Erythroblast (primary cell): ENCODE results near the gene IRAK4.
"Not testable (repeated sequence)": the region's sequence is repeated elsewhere in the genome, so short reads cannot be mapped to it uniquely, and the experiment has no call there.

Source experiments
- DNase-seq, 2 experiments: peaks; one replicate each; lab custom pipeline; 2025; lab: John Stamatoyannopoulos, UW
- GATA1 ChIP-seq: IDR thresholded peaks from 2 replicates; pipeline ENCODE4 v1.6.1; 2011; ENCODE audit warnings: low read depth, mild to moderate bottlenecking, control low read depth, low read length, moderate library complexity
- POLR2A ChIP-seq: IDR thresholded peaks from 2 replicates; pipeline ENCODE4 v1.6.1; 2011; ENCODE audit warnings: mild to moderate bottlenecking, low read length

Gene IRAK4

DNA sequence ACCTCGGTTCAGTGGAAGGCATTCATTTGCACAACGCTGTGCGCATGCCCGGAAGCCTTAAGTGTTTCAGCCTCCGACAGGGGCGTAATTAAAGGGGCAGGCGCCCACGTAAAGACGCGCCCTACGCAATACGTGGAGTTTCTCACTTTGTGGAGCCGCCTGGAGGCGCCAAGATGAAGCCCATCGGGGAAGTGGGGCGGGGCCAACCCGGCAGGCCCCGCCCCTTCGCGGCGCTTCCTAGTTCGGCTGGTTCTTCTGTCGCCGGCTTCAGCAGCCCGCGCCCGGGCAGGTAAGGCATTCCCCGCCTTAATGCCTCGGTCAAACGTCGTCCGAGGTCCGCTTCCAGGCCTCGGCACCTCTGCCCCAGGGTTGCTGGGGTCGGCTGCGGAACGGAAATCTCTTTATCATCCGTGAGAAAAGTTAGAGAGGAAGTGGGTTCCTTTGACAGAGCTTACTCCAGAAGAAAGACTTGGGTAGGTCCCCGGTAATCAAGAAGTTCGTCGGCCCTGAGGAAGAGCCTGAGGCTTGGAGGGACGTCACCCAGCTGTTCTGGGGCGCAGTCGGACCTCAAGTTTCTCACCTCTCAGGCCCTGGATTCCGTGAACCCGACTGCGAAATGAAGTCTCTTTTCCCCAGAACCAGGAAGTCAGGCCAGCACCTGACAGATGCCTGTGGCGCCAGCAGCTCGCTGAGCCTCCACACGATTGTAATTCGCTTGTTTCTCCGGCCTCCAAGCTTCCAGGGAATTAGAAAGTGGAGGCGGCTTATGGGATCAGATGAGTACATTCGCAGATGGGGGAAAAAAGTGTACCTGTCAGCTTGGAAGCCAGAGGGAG, at the start of gene IRAK4, which contains the start of gene PUS7L:
Gene IRAK4 (plus strand): TSS at position 224 of the 836 bp plus-strand sequence. CDS start 9,161 bp downstream, outside the sequence.
Gene PUS7L (minus strand): TSS at position 63 of the 836 bp plus-strand sequence. CDS start 3,545 bp downstream, outside the sequence.
- peak; percentile 98 for DNase-seq
- TF ChIP-seq GATA1 (no peak), POLR2A (peak; percentile 91)

DNA sequence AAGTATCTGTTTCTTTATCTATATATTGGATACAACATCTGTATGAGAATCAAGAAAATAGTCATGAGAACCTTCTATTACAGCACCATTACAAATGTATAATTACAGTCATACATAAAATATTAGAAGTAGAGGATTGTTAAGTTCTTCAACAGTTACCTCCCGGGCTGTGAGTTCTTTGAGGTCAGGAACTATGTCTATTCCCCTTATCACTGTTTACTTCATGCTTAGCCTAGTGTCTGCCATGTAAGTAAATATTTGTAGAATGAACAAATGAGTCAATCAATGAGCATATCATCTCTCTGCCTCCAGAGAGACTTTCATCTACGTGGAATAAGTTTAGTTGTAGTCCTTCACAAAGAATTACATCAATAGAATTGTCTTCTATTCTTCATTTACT, 47.4 kb upstream of the IRAK4 start:
- no peak for TF ChIP-seq POLR2A
- TF ChIP-seq GATA1: no peak
- no peak for DNase-seq

- DNase-seq: no peak
- TF ChIP-seq GATA1 (no peak), POLR2A (no peak)
Observed at GRCh38 chr12:43722621-43723020, 36.1 kb upstream of the IRAK4 start.

DNA sequence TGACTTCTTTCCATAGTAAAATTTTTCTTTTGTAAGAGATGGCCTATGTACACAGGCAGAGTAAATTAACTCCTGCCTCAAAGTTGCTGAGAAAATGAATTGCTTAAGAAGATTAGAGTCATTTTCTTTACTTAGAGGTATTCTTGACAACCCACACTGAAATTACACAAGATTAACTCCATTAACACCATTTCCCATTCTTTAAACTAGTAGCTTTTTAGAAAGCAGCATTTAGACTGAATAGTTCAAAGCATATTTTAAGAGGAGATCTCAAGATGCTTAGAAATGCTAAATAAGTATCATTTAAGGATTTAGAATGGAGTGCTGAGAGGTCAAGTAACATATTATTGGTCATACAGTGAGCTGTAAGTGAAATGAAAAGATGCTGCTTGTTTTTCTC, 35.6 kb upstream of the IRAK4 start:
- TF ChIP-seq GATA1 (no peak), POLR2A (no peak)
- DNase-seq: no peak

GRCh38 chr12:43728117-43728516, 30.6 kb upstream of the IRAK4 start:
- TF ChIP-seq GATA1 (no peak), POLR2A (no peak)
- DNase-seq: peak in 1 of 2 experiments; percentile 2

DNA sequence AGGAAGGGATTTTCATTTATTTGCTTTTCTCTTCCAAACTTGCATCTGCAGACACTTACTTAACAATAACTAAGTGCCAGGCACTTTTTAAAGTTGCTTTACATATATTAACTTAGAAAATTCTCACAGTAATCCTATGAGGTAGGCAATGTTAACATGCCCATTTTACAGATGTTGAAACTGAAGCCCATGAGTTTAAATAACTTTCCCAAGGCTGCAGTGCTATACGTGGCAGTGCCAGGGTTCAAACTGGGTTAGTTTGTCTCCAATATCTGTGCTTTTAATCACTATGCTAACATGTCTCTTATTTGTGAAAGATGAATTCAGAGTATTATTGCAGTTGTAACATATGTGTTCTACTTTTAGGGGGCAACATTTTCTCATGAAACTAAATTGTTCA, 30.1 kb upstream of the IRAK4 start:
- TF ChIP-seq GATA1 (no peak), POLR2A (no peak)
- DNase-seq: no peak

DNA sequence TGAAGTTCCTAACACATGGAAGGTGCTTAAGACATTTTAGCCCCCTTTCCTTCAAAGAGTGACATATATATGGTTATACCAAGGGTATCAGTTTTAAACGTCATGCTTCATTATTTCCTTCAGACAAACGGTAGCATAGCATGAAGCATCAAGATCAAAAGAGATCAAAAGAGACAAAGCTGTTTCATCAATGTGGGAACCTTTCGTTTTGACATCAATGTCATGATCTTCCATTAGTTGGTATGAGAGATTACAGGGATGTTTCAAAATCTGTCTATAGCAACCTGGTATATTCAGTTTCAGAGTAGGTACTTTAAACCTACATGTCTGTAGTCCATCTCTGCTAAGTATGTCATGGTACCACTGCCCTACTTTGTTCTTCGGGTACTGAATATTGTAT, 28.5 kb upstream of the IRAK4 start:
- no peak for DNase-seq
- TF ChIP-seq GATA1: no peak
- no peak for TF ChIP-seq POLR2A

- no peak for DNase-seq
- TF ChIP-seq POLR2A: no peak
- TF ChIP-seq GATA1: no peak
Observed at GRCh38 chr12:43733687-43734086, 25.1 kb upstream of the IRAK4 start.

DNA sequence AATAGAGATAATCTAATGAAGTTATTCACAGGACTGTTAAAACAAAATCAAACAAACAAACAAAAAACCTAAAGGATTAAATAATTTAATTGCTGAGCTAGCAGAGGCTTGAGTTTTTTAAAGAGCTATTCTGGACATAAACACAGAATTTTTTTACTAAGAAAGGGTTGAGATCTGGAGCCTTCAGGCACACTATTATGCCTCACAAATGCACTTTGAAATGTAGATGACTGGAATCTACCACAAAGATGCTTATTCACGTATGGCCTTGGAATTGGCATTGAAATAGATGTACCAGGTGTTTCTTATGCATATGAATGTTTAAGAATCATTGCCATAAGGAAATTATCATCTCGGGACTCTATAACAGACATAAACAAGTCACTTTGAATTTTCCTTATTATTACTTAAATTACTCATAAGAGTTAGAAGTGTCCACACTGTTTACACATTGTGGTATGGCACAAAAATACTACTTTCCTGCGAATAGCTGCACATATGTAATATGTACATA, 21.8 kb upstream of the IRAK4 start:
- TF ChIP-seq GATA1 (no peak), POLR2A (no peak)
- no peak for DNase-seq

DNA sequence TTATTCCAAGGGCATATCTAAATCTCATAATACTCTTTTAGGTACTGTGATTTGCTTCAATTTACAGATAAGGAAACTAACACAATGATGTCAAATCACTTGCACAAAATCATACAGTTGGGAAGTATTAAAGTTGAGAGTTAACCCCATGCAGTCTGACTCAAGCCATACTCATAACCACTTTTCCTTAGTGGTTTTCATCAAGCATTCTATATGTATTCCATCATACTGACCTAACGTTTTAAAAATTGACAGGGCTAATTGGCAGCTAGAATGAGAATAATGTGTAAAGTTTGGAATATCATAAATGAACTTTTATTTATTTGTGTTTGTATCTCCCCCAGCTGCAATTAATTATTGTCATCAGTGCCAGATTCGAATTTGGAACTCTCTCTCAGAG, 21.1 kb upstream of the IRAK4 start:
- DNase-seq: no peak
- TF ChIP-seq POLR2A (no peak), GATA1 (no peak)

- TF ChIP-seq POLR2A (no peak), GATA1 (no peak)
Observed at GRCh38 chr12:43740511-43741100, 18.1 kb upstream of the IRAK4 start.

GRCh38 chr12:43742106-43742505, 16.6 kb upstream of the IRAK4 start:
- DNase-seq: no peak
- TF ChIP-seq POLR2A (no peak), GATA1 (no peak)

More at GRCh38 chr12:43740511-43741100, 18.1 kb upstream of the IRAK4 start:
- no peak for DNase-seq

DNA sequence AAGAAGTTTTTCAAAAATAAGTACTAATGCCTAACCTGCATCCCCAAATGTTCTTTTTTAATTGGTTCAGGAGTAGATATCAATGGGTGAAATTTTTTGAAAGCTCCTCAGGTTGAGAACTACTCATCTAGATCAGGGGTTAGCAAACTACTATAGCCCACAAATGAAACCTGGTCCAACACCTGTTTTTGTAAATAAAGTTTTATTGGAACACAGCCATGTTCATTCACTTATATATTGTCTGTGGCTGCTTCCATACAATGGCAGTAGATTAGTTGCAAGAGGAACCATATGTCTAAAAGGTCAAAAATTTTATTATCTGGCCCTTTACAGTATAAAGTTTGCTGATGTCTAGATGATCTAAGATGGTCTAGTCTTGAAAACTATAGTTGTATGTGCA, 13.9 kb upstream of the IRAK4 start:
- TF ChIP-seq GATA1: no peak
- no peak for DNase-seq

DNA sequence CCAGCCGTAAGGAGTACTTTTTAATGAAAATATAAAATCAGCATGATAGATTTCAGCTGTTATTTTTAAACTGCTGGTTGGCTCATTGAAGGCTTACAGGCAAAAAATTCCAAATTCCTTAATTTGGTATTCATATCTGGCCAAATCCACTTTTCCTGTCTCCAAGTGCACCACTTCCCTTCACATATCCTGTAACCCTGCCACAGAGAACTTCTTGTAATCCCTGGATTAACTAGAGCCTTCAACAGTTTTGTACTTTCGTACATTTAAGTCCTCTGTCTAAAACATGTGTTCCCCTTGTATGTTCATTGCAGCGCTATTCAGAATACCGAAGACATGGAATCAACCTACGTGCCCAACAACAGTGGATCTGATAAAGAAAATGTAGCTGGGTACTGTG, 9.7 kb upstream of the IRAK4 start:
- TF ChIP-seq POLR2A (no peak), GATA1 (no peak)

GRCh38 chr12:43750814-43751213, 7.9 kb upstream of the IRAK4 start:
- no peak for DNase-seq
- no peak for TF ChIP-seq POLR2A
- no peak for TF ChIP-seq GATA1

More for the DNA sequence above, 9.7 kb upstream of the IRAK4 start:
- no peak for DNase-seq

DNA sequence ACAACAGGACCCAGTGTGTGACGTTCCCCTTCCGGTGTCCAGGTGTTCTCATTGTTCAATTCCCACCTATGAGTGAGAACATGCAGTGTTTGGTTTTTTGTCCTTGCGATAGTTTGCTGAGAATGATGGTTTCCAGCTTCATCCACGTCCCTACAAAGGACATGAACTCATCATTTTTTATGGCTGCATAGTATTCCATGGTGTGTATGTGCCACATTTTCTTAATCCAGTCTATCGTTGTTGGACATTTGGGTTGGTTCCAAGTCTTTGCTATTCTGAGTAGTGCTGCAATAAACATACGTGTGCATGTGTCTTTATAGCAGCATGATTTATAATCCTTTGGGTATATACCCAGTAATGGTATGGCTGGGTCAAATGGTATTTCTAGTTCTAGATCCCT, 7.4 kb upstream of the IRAK4 start:
- not testable (repeated sequence) for DNase-seq
